H1 (cell line): ENCODE data around the gene CDK19. TPM values are rescaled to one million over a fixed set of nuclear protein-coding genes. Genes with fewer than 3 reads are reported as not detected.

ENCODE experiments used
- CREB1 ChIP-seq: IDR thresholded peaks from 2 replicates; pipeline ENCODE4 v1.6.1; 2012; ENCODE audit warnings: inconsistent platforms
- EZH2 ChIP-seq: fragments of 200-600 bp; sonication (generic); IDR thresholded peaks from 2 replicates; pipeline ENCODE4 v1.7.1; 2012; ENCODE audit warnings: low read depth, mild to moderate bottlenecking, moderate library complexity, low read length, inconsistent platforms; ENCODE audit not compliant: severe bottlenecking
- RXRA ChIP-seq: IDR thresholded peaks from 2 replicates; pipeline ENCODE4 v1.6.1; 2011; ENCODE audit warnings: low read depth, mild to moderate bottlenecking, low read length, moderate library complexity; ENCODE audit not compliant: insufficient read depth
- polyA plus RNA-seq, 7 experiments: library from polyadenylated mRNA; depleted of rRNA in 3 of 7; stranded (reverse) in 5 of 7; unstranded in 2 of 7; fragments of >200 nt in 5 of 7; fragments of 200-250 nt in 2 of 7; gene quantifications; 1 replicate in 5 of 7; 2 replicates in 1 of 7; 4 replicates in 1 of 7; pipeline versions ENCODE4 v1.2.1 to v1.2.3, GENCODE V29; 2011 to 2013; ENCODE audit warnings: missing spikeins in 2 of 7, mixed read lengths in 2 of 7
- total RNA-seq: library from RNA; stranded (reverse); fragmentation: NEBNext Ultra II Directional; extraction: Animal tissue kit (Norgen Biotek cat#: 25700); gene quantifications from 2 replicates; pipeline ENCODE4 v1.2.1, GENCODE V29; 2021
- TF ChIP-seq, protein P1 (sequence below): fragments of 300-600 bp; sonication (generic); IDR thresholded peaks from 2 replicates; pipeline ENCODE4 v1.7.1; 2012; ENCODE audit warnings: low read length, moderate library complexity, mild to moderate bottlenecking, inconsistent platforms; ENCODE audit not compliant: insufficient replicate concordance
- TF ChIP-seq, protein P2 (sequence below): IDR thresholded peaks from 2 replicates; pipeline ENCODE4 v1.6.1; 2012; ENCODE audit warnings: low read length, inconsistent platforms

The CDK19 gene
- total and polyA plus RNA-seq, 2 of the 8 experiments (the other 6 are each of a cell fraction or from before 2014, with no cell fraction given), result 4.9 to 12.6 TPM

DNA sequence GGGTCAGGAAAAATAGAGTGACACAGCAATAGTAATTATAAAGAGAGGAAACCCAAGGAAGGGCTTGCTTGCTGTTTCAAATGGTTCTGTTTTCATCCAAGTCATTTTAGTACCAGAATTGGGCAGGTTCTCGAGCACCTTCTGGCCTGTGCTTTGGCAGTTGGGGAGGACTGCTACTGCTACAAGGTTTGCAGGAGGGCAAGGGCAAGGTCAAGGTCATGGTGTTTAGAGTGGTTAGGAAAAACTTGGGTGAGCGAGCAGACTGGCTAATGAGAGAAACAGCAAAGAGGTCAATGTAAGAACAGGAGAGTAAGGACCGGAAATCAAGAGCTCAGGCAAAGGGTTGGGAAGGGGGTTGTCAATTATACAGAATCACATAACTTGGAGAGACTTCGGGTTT lies 164.5 kb downstream of the CDK19 start (continued):
- TF ChIP-seq, protein P1, sequence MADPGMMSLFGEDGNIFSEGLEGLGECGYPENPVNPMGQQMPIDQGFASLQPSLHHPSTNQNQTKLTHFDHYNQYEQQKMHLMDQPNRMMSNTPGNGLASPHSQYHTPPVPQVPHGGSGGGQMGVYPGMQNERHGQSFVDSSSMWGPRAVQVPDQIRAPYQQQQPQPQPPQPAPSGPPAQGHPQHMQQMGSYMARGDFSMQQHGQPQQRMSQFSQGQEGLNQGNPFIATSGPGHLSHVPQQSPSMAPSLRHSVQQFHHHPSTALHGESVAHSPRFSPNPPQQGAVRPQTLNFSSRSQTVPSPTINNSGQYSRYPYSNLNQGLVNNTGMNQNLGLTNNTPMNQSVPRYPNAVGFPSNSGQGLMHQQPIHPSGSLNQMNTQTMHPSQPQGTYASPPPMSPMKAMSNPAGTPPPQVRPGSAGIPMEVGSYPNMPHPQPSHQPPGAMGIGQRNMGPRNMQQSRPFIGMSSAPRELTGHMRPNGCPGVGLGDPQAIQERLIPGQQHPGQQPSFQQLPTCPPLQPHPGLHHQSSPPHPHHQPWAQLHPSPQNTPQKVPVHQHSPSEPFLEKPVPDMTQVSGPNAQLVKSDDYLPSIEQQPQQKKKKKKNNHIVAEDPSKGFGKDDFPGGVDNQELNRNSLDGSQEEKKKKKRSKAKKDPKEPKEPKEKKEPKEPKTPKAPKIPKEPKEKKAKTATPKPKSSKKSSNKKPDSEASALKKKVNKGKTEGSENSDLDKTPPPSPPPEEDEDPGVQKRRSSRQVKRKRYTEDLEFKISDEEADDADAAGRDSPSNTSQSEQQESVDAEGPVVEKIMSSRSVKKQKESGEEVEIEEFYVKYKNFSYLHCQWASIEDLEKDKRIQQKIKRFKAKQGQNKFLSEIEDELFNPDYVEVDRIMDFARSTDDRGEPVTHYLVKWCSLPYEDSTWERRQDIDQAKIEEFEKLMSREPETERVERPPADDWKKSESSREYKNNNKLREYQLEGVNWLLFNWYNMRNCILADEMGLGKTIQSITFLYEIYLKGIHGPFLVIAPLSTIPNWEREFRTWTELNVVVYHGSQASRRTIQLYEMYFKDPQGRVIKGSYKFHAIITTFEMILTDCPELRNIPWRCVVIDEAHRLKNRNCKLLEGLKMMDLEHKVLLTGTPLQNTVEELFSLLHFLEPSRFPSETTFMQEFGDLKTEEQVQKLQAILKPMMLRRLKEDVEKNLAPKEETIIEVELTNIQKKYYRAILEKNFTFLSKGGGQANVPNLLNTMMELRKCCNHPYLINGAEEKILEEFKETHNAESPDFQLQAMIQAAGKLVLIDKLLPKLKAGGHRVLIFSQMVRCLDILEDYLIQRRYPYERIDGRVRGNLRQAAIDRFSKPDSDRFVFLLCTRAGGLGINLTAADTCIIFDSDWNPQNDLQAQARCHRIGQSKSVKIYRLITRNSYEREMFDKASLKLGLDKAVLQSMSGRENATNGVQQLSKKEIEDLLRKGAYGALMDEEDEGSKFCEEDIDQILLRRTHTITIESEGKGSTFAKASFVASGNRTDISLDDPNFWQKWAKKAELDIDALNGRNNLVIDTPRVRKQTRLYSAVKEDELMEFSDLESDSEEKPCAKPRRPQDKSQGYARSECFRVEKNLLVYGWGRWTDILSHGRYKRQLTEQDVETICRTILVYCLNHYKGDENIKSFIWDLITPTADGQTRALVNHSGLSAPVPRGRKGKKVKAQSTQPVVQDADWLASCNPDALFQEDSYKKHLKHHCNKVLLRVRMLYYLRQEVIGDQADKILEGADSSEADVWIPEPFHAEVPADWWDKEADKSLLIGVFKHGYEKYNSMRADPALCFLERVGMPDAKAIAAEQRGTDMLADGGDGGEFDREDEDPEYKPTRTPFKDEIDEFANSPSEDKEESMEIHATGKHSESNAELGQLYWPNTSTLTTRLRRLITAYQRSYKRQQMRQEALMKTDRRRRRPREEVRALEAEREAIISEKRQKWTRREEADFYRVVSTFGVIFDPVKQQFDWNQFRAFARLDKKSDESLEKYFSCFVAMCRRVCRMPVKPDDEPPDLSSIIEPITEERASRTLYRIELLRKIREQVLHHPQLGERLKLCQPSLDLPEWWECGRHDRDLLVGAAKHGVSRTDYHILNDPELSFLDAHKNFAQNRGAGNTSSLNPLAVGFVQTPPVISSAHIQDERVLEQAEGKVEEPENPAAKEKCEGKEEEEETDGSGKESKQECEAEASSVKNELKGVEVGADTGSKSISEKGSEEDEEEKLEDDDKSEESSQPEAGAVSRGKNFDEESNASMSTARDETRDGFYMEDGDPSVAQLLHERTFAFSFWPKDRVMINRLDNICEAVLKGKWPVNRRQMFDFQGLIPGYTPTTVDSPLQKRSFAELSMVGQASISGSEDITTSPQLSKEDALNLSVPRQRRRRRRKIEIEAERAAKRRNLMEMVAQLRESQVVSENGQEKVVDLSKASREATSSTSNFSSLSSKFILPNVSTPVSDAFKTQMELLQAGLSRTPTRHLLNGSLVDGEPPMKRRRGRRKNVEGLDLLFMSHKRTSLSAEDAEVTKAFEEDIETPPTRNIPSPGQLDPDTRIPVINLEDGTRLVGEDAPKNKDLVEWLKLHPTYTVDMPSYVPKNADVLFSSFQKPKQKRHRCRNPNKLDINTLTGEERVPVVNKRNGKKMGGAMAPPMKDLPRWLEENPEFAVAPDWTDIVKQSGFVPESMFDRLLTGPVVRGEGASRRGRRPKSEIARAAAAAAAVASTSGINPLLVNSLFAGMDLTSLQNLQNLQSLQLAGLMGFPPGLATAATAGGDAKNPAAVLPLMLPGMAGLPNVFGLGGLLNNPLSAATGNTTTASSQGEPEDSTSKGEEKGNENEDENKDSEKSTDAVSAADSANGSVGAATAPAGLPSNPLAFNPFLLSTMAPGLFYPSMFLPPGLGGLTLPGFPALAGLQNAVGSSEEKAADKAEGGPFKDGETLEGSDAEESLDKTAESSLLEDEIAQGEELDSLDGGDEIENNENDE, result no peak
- TF ChIP-seq CREB1 (no peak), RXRA (no peak), EZH2 (no peak)
- TF ChIP-seq, protein P2, sequence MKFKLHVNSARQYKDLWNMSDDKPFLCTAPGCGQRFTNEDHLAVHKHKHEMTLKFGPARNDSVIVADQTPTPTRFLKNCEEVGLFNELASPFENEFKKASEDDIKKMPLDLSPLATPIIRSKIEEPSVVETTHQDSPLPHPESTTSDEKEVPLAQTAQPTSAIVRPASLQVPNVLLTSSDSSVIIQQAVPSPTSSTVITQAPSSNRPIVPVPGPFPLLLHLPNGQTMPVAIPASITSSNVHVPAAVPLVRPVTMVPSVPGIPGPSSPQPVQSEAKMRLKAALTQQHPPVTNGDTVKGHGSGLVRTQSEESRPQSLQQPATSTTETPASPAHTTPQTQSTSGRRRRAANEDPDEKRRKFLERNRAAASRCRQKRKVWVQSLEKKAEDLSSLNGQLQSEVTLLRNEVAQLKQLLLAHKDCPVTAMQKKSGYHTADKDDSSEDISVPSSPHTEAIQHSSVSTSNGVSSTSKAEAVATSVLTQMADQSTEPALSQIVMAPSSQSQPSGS, result no peak
